ENCODE data around the gene JADE2.

JADE2 gene

DNA sequence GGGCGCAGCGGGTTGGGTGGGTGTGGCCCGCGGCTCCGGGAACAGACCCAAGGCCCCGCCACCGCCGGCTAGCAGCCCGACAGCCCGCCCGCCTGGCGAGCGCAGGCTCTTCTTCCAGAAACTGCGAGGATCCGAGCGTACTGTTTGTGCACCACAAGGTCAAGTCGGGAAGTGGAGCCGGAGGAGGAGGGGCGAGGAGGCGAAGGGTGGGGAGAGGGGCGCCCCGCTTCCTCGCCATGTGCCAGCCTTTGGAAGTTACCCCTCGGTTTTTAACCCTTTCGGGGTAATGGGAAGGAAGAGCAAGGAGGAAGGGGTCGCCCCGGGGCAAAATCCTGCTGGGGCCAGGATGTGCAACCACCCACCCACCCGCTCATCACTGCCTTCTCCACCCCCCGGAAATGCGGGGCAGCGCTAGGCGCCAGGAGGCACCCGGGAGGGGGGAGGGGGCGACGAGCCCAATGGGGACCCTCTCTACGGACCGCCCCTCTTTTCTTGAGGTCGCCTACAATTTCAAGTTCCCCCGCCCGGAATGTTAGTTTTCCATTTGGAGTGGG is 1.1 kb upstream of the JADE2 start:
- H3K27ac ChIP-seq (ENCODE audit: low read depth, low read length): peak overlapping the region; percentile 85
- peaks cover 14% of the 10 kb centered on the region for H3F3A ChIP-seq (ENCODE audit: control insufficient read depth, insufficient read depth)
- peaks cover 8% of the 10 kb centered on the region for H3K27me3 ChIP-seq (ENCODE audit: control insufficient read depth, low read length)
- peaks cover 4% of the 10 kb centered on the region for H3K36me3 ChIP-seq (ENCODE audit: control insufficient read depth, low read length)
- H3K9me3 ChIP-seq (ENCODE audit: control insufficient read depth, insufficient read depth, low read length): no peaks in the 10 kb centered on the region
- H3K4me3 ChIP-seq (ENCODE audit: low read length): peak overlapping the region; percentile 93
- no peaks in the 10 kb centered on the region for H3K9me2 ChIP-seq (replicated peaks; ENCODE audit: control insufficient read depth, low read length)
- H4K20me1 ChIP-seq (ENCODE audit: control insufficient read depth, insufficient read depth, low read depth, low read length): no peaks in the 10 kb centered on the region
- TF ChIP-seq CTCF (IDR thresholded peaks at IDR 0.05; ENCODE audit: low read depth, low read length, poor library complexity, severe bottlenecking) (no peak), EZH2phosphoT487 (IDR thresholded peaks at IDR 0.05; ENCODE audit: borderline replicate concordance, low read length) (no peak)
- peaks cover 17% of the 10 kb centered on the region for H3K4me1 ChIP-seq (ENCODE audit: control insufficient read depth, low read length)
- peaks cover 30% of the 10 kb centered on the region for H3K79me2 ChIP-seq (ENCODE audit: control insufficient read depth, low read length)
- peak overlapping the region; percentile 79 for H3K4me2 ChIP-seq (ENCODE audit: low read length)

GRCh38 chr5:134525683-134526482 is 413 bp downstream of the JADE2 start:
- peak; percentile 3 for TF ChIP-seq CTCF (IDR thresholded peaks at IDR 0.05; ENCODE audit: low read depth, low read length, poor library complexity, severe bottlenecking)
- TF ChIP-seq EZH2phosphoT487 (IDR thresholded peaks at IDR 0.05; ENCODE audit: borderline replicate concordance, low read length): no peak
- Histone ChIP-seq H3K27ac (ENCODE audit: low read depth, low read length) (peak overlapping the region; percentile 85), H3K36me3 (ENCODE audit: control insufficient read depth, low read length) (peaks cover 4% of the 10 kb centered on the region), H3K4me3 (ENCODE audit: low read length) (peak overlapping the region; percentile 93), H4K20me1 (ENCODE audit: control insufficient read depth, insufficient read depth, low read depth, low read length) (no peaks in the 10 kb centered on the region; the same call in 1 of the 2 replicates), H3K79me2 (ENCODE audit: control insufficient read depth, low read length) (peaks cover 45% of the 10 kb centered on the region), H3K27me3 (ENCODE audit: control insufficient read depth, low read length) (peaks cover 2% of the 10 kb centered on the region), H3F3A (ENCODE audit: control insufficient read depth, insufficient read depth) (peaks cover 14% of the 10 kb centered on the region), H3K9me3 (ENCODE audit: control insufficient read depth, insufficient read depth, low read length) (no peaks in the 10 kb centered on the region), H3K4me2 (ENCODE audit: low read length) (peak overlapping the region; percentile 79), H3K4me1 (ENCODE audit: control insufficient read depth, low read length) (peaks cover 17% of the 10 kb centered on the region), H3K9me2 (replicated peaks; ENCODE audit: control insufficient read depth, low read length) (no peaks in the 10 kb centered on the region)

- no peaks in the 10 kb centered on the region; the same call in 1 of the 2 replicates for H4K20me1 ChIP-seq (ENCODE audit: control insufficient read depth, insufficient read depth, low read depth, low read length)
- H3K36me3 ChIP-seq (ENCODE audit: control insufficient read depth, low read length): peaks cover 4% of the 10 kb centered on the region
- no peaks in the 10 kb centered on the region for H3K27me3 ChIP-seq (ENCODE audit: control insufficient read depth, low read length)
- H3K4me1 ChIP-seq (ENCODE audit: control insufficient read depth, low read length): peaks cover 16% of the 10 kb centered on the region
- peaks cover 52% of the 10 kb centered on the region for H3K79me2 ChIP-seq (ENCODE audit: control insufficient read depth, low read length)
- H3K9me3 ChIP-seq (ENCODE audit: control insufficient read depth, insufficient read depth, low read length): no peaks in the 10 kb centered on the region
- peak overlapping the region; percentile 85 for H3K27ac ChIP-seq (ENCODE audit: low read depth, low read length)
- H3K9me2 ChIP-seq (replicated peaks; ENCODE audit: control insufficient read depth, low read length): no peaks in the 10 kb centered on the region
- peaks cover 14% of the 10 kb centered on the region for H3F3A ChIP-seq (ENCODE audit: control insufficient read depth, insufficient read depth)
- H3K4me3 ChIP-seq (ENCODE audit: low read length): peak overlapping the region; percentile 93
- TF ChIP-seq CTCF (IDR thresholded peaks at IDR 0.05; ENCODE audit: low read depth, low read length, poor library complexity, severe bottlenecking) (peak; percentile 42), EZH2phosphoT487 (IDR thresholded peaks at IDR 0.05; ENCODE audit: borderline replicate concordance, low read length) (no peak)
- peak overlapping the region; percentile 79 for H3K4me2 ChIP-seq (ENCODE audit: low read length)
Measured at GRCh38 chr5:134526483-134527155, 1.1 kb downstream of the JADE2 start.

Data from DOHH2 (cell line).